PC-9 (cell line): ENCODE measurements around the gene SDE2.

Experiments used
- EZH2 ChIP-seq: fragments of 200-600 bp; sonication (generic); IDR thresholded peaks from 2 replicates; pipeline ENCODE4 v1.8.0; 2017; ENCODE audit warnings: antibody characterized with exemption, low read depth
- TF ChIP-seq, protein P1 (sequence below): fragments of 200-600 bp; sonication (generic); conservative IDR thresholded peaks from 2 replicates; pipeline ENCODE4 v1.6.1; 2017; ENCODE audit warnings: mixed run types, antibody characterized with exemption, mild to moderate bottlenecking, moderate library complexity

DNA sequence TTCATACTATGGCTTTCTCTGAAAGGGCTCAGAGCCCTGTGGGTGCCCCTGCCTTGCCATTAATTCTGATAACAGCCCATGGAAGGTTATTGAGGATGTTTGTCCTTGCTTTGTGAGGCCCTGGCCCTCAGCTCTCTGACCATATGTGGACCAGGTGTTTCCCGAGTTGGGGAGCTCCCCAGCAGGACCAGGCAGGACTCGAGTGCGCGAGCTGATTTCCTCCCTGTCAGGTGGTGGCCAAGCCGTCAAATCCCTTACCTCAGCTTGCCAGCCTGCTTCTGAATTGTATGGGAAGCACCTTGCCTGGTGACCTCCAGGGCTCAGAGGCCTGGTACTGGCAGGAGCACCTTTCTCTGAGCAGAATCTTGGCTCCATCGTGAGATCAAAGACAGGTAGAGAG, 17.9 kb upstream of the SDE2 start:
- TF ChIP-seq, protein P1, sequence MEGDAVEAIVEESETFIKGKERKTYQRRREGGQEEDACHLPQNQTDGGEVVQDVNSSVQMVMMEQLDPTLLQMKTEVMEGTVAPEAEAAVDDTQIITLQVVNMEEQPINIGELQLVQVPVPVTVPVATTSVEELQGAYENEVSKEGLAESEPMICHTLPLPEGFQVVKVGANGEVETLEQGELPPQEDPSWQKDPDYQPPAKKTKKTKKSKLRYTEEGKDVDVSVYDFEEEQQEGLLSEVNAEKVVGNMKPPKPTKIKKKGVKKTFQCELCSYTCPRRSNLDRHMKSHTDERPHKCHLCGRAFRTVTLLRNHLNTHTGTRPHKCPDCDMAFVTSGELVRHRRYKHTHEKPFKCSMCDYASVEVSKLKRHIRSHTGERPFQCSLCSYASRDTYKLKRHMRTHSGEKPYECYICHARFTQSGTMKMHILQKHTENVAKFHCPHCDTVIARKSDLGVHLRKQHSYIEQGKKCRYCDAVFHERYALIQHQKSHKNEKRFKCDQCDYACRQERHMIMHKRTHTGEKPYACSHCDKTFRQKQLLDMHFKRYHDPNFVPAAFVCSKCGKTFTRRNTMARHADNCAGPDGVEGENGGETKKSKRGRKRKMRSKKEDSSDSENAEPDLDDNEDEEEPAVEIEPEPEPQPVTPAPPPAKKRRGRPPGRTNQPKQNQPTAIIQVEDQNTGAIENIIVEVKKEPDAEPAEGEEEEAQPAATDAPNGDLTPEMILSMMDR = no peak
- TF ChIP-seq EZH2 = no peak
